Liver (tissue), 2 donors: ENCODE data around the gene IER5.

ENCODE experiments used
- ATF3 ChIP-seq: IDR thresholded peaks from 2 replicates; pipeline ENCODE4 v1.6.1; 2016; ENCODE audit warnings: antibody characterized with exemption
- JUND ChIP-seq, 2 donors: IDR thresholded peaks; 2 replicates each; pipeline ENCODE4 v1.6.1; 2016; ENCODE audit warnings: antibody characterized with exemption in 2 of 2
- YY1 ChIP-seq: IDR thresholded peaks from 2 replicates; pipeline ENCODE4 v1.6.1; 2016; ENCODE audit warnings: antibody characterized with exemption, mild to moderate bottlenecking
- donor health status: healthy.

- TF ChIP-seq YY1 (no peak), JUND (IDR thresholded peaks at IDR 0.05) (no peak), ATF3 (no peak)
Measured at GRCh38 chr1:181103399-181103798, 14.9 kb downstream of the IER5 start.
